Measurements from ENCODE around the gene MVB12B. TPM values are rescaled to one million over a fixed set of nuclear protein-coding genes. Genes with fewer than 3 reads are reported as not detected.
A peak's percentile ranks its signal among the peaks of the same experiment; 100 is the strongest.

Gene MVB12B
- total and polyA plus RNA-seq, 2 donors from 2014 or later, result 4.5 to 12.3 TPM

- no peaks in the 10 kb centered on the region for H3K4me1 ChIP-seq (ENCODE audit: control insufficient read depth in 2 of 3, insufficient read depth in 2 of 3, low read depth in 1 of 3, low read length in 3 of 3)
- no peaks in the 10 kb centered on the region for H3K27me3 ChIP-seq (ENCODE audit: control insufficient read depth, insufficient read depth, low read length)
- TF ChIP-seq CTCF (IDR thresholded peaks at IDR 0.05; ENCODE audit: borderline replicate concordance, extremely low read depth, insufficient read depth), result no peak
- intact Hi-C loops (cut with DNase I), result no loop called here
- H3K4me3 ChIP-seq (ENCODE audit: low read length in 3 of 3), result no peak overlapping the region
- H3K36me3 ChIP-seq (ENCODE audit: control insufficient read depth in 2 of 3, insufficient read depth in 3 of 3, low read length in 3 of 3), result no peaks in the 10 kb centered on the region
- FAIRE-seq (no peak), DNase-seq (peak in 1 of 5 donors; percentile 8)
- H3K9ac ChIP-seq (ENCODE audit: low read length in 3 of 3), result no peak overlapping the region
- no peaks in the 10 kb centered on the region for H3K9me3 ChIP-seq (ENCODE audit: control insufficient read depth in 2 of 3, insufficient read depth in 1 of 3, low read length in 3 of 3)
- no peak overlapping the region for H3K27ac ChIP-seq (ENCODE audit: low read depth in 2 of 2, low read length in 2 of 2)
Observed at GRCh38 chr9:126440940-126441339, 114.3 kb downstream of the MVB12B start.

GRCh38 chr9:126442636-126443035 lies 116.0 kb downstream of the MVB12B start:
- H3K27me3 ChIP-seq (ENCODE audit: control insufficient read depth, insufficient read depth, low read length), result no peaks in the 10 kb centered on the region
- DNase-seq, result no peak
- intact Hi-C loops (cut with DNase I), result no loop called here

DNA sequence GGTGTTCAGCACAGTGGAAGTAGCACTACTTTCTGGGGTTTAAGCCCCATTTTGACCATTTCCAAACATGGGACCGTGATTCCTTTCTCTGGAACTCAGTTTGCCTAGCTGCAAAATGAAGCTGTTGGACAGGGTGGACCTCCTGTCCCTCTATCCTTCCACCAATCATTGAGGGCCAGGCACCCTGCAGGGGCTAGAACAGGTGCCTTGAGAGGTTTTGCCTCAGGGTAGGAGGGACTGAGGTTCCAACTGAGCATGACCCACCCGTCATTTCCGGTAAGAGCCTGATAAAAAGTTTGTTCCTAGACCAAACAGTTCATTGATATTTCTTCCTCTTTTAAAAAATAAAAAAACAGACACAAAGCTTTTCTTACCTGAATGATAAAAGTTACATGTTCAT lies 116.5 kb downstream of the MVB12B start:
- Histone ChIP-seq H3K4me3 (ENCODE audit: low read length in 3 of 3) (no peak overlapping the region), H3K9ac (ENCODE audit: low read length in 3 of 3) (no peak overlapping the region), H3K36me3 (ENCODE audit: control insufficient read depth in 2 of 3, insufficient read depth in 3 of 3, low read length in 3 of 3) (no peaks in the 10 kb centered on the region), H3K9me3 (ENCODE audit: control insufficient read depth in 2 of 3, insufficient read depth in 1 of 3, low read length in 3 of 3) (no peaks in the 10 kb centered on the region), H3K4me1 (ENCODE audit: control insufficient read depth in 2 of 3, insufficient read depth in 2 of 3, low read depth in 1 of 3, low read length in 3 of 3) (no peaks in the 10 kb centered on the region), H3K27me3 (ENCODE audit: control insufficient read depth, insufficient read depth, low read length) (no peaks in the 10 kb centered on the region), H3K27ac (ENCODE audit: low read depth in 2 of 2, low read length in 2 of 2) (no peak overlapping the region)
- intact Hi-C loops (cut with DNase I), result no loop called here
- no peak for TF ChIP-seq CTCF (IDR thresholded peaks at IDR 0.05; ENCODE audit: borderline replicate concordance, extremely low read depth, insufficient read depth)
- DNase-seq (peak in 1 of 5 donors; percentile 3), FAIRE-seq (no peak)

More at GRCh38 chr9:126442636-126443035, 116.0 kb downstream of the MVB12B start:
- Histone ChIP-seq H3K9me3 (ENCODE audit: control insufficient read depth in 2 of 3, insufficient read depth in 1 of 3, low read length in 3 of 3) (no peaks in the 10 kb centered on the region), H3K36me3 (ENCODE audit: control insufficient read depth in 2 of 3, insufficient read depth in 3 of 3, low read length in 3 of 3) (no peaks in the 10 kb centered on the region), H3K4me1 (ENCODE audit: control insufficient read depth in 2 of 3, insufficient read depth in 2 of 3, low read depth in 1 of 3, low read length in 3 of 3) (no peaks in the 10 kb centered on the region), H3K4me3 (ENCODE audit: low read length in 3 of 3) (no peak overlapping the region), H3K9ac (ENCODE audit: low read length in 3 of 3) (no peak overlapping the region), H3K27ac (ENCODE audit: low read depth in 2 of 2, low read length in 2 of 2) (no peak overlapping the region)
- no peak for TF ChIP-seq CTCF (IDR thresholded peaks at IDR 0.05; ENCODE audit: borderline replicate concordance, extremely low read depth, insufficient read depth)
- no peak for FAIRE-seq

DNA sequence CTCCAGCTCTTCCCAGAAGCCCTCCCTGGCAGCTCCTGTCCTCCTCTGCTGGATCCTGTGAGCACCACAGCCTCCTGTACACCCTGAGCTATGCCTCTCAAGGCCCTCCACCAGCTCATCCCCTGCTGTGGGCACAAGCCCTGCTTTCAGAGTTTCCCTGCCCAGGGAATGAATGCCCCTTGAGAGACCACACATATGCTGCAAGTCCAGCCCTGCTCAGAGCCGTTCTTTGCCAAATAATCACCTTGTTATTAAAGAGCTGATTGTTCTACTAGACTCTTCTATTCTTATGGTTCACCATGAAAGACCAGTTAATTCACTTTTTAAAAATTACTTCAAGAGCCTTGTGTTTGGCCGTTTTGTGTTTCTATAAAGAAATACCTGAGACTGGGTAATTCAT lies 121.5 kb downstream of the MVB12B start:
- TF ChIP-seq CTCF (IDR thresholded peaks at IDR 0.05; ENCODE audit: borderline replicate concordance, extremely low read depth, insufficient read depth), result no peak
- H3K9ac ChIP-seq (ENCODE audit: low read length in 3 of 3), result no peak overlapping the region
- H3K4me1 ChIP-seq (ENCODE audit: control insufficient read depth in 2 of 3, insufficient read depth in 2 of 3, low read depth in 1 of 3, low read length in 3 of 3), result no peaks in the 10 kb centered on the region
- DNase-seq (no peak), FAIRE-seq (no peak)
- no peaks in the 10 kb centered on the region for H3K27me3 ChIP-seq (ENCODE audit: control insufficient read depth, insufficient read depth, low read length)
- H3K4me3 ChIP-seq (ENCODE audit: low read length in 3 of 3), result no peak overlapping the region
- intact Hi-C loops (cut with DNase I), result no loop called here
- H3K36me3 ChIP-seq (ENCODE audit: control insufficient read depth in 2 of 3, insufficient read depth in 3 of 3, low read length in 3 of 3), result no peaks in the 10 kb centered on the region
- H3K9me3 ChIP-seq (ENCODE audit: control insufficient read depth in 2 of 3, insufficient read depth in 1 of 3, low read length in 3 of 3), result no peaks in the 10 kb centered on the region
- H3K27ac ChIP-seq (ENCODE audit: low read depth in 2 of 2, low read length in 2 of 2), result no peak overlapping the region

Measured in kidney (tissue), 14 donors.